ENCODE results near the gene SPTLC2.
"Not testable (repeated sequence)": the region's sequence is repeated elsewhere in the genome, so short reads cannot be mapped to it uniquely, and the experiment has no call there.

GRCh38 chr14:77536951-77537350 lies 79.5 kb downstream of the SPTLC2 start:
- TF ChIP-seq CREB5 (CRISPR knock-in tag; IDR thresholded peaks at IDR 0.05; ENCODE audit: low read depth); TCF4 (CRISPR knock-in tag; IDR thresholded peaks at IDR 0.05; ENCODE audit: borderline replicate concordance): not testable (repeated sequence)
